RKO (cell line): ENCODE data around the gene GRID1.

Experiments
- DNase-seq: peaks from one replicate; pipeline ENCODE4 v3.0.0-alpha.2; 2016; ENCODE audit warnings: low spot score

Gene GRID1

GRCh38 chr10:85922356-85923129, 444.1 kb downstream of the GRID1 start:
- DNase-seq = no peak

GRCh38 chr10:85921789-85922188, 444.8 kb downstream of the GRID1 start:
- DNase-seq = no peak

- DNase-seq = no peak
Observed at GRCh38 chr10:85920311-85920710, 446.3 kb downstream of the GRID1 start.

- no peak for DNase-seq
Observed at GRCh38 chr10:85919491-85920021, 447.0 kb downstream of the GRID1 start.

GRCh38 chr10:85918371-85918770, 448.2 kb downstream of the GRID1 start:
- no peak for DNase-seq

- DNase-seq = no peak
Observed at GRCh38 chr10:85917601-85918000, 449.0 kb downstream of the GRID1 start.

- no peak for DNase-seq
Observed at GRCh38 chr10:85916994-85917573, 449.5 kb downstream of the GRID1 start.

- no peak for DNase-seq
Observed at GRCh38 chr10:85916286-85916685, 450.3 kb downstream of the GRID1 start.

GRCh38 chr10:85915245-85915846, 451.2 kb downstream of the GRID1 start:
- DNase-seq = no peak

- DNase-seq = no peak
Observed at GRCh38 chr10:85914720-85915119, 451.9 kb downstream of the GRID1 start.

GRCh38 chr10:85908462-85908861, 458.1 kb downstream of the GRID1 start:
- DNase-seq = no peak

- DNase-seq = no peak
Observed at GRCh38 chr10:85902051-85902450, 464.5 kb downstream of the GRID1 start.

- DNase-seq = no peak
Observed at GRCh38 chr10:85901599-85901998, 465.0 kb downstream of the GRID1 start.

GRCh38 chr10:85900487-85900886, 466.1 kb downstream of the GRID1 start:
- no peak for DNase-seq

GRCh38 chr10:85900061-85900460, 466.5 kb downstream of the GRID1 start:
- no peak for DNase-seq

- DNase-seq = no peak
Observed at GRCh38 chr10:85891472-85891871, 475.1 kb downstream of the GRID1 start.

GRCh38 chr10:85888559-85888958, 478.0 kb downstream of the GRID1 start:
- DNase-seq = no peak

GRCh38 chr10:85888004-85888403, 478.6 kb downstream of the GRID1 start:
- no peak for DNase-seq

GRCh38 chr10:85874208-85874607, 492.4 kb downstream of the GRID1 start:
- no peak for DNase-seq

GRCh38 chr10:85873063-85873462, 493.5 kb downstream of the GRID1 start:
- DNase-seq = no peak

GRCh38 chr10:85868627-85869499, 497.7 kb downstream of the GRID1 start:
- no peak for DNase-seq

- DNase-seq = no peak
Observed at GRCh38 chr10:85864868-85865526, 501.6 kb downstream of the GRID1 start.
